ENCODE measurements around the gene SYF2.

DNA sequence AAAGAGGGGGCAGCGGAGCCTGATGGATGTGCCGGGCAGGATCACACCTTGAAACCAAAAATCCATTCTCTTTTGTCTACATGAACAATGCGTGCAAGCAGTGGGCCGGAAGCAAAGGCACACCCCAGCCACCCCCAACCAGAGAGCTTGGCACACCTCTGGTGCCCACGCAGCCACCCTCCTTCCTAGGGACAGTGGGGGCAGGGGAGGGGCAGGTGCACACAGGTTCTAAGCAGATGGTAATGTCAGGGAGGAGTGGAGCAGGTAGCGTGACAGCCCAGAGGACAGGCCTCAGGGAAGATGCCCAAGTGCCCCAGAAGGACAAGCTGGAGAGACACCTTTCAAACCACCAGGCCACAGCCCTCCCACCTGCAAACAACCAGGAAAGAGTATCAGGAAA lies 36.5 kb downstream of the SYF2 start:
- TF ChIP-seq, protein P1, sequence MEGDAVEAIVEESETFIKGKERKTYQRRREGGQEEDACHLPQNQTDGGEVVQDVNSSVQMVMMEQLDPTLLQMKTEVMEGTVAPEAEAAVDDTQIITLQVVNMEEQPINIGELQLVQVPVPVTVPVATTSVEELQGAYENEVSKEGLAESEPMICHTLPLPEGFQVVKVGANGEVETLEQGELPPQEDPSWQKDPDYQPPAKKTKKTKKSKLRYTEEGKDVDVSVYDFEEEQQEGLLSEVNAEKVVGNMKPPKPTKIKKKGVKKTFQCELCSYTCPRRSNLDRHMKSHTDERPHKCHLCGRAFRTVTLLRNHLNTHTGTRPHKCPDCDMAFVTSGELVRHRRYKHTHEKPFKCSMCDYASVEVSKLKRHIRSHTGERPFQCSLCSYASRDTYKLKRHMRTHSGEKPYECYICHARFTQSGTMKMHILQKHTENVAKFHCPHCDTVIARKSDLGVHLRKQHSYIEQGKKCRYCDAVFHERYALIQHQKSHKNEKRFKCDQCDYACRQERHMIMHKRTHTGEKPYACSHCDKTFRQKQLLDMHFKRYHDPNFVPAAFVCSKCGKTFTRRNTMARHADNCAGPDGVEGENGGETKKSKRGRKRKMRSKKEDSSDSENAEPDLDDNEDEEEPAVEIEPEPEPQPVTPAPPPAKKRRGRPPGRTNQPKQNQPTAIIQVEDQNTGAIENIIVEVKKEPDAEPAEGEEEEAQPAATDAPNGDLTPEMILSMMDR (conservative IDR thresholded peaks at IDR 0.05; ENCODE audit: low read length): no peak
- no peak for TF ChIP-seq EZH2phosphoT487 (IDR thresholded peaks at IDR 0.05; ENCODE audit: borderline replicate concordance, low read depth, low read length)
